Measurements from ENCODE around the gene AVPI1. TPM values are rescaled to one million over a fixed set of nuclear protein-coding genes. Genes with fewer than 3 reads are reported as not detected.

AVPI1 gene
- total and polyA plus RNA-seq, 2 of the 13 experiments (the other 11 are each of a cell fraction or from before 2014, with no cell fraction given) = 39.8 to 61.2 TPM

GRCh38 chr10:97632949-97633884, 53.8 kb downstream of the AVPI1 start, which contains the start of gene MORN4 (continued):
- TF ChIP-seq MEIS1 (CRISPR knock-in tag; IDR thresholded peaks at IDR 0.05; ENCODE audit: borderline replicate concordance) = no peak; the same call in 1 of the 2 replicates
- no peak for TF ChIP-seq PAX8 (CRISPR knock-in tag; IDR thresholded peaks at IDR 0.05; ENCODE audit: borderline replicate concordance)
- TF ChIP-seq BATF2 (CRISPR knock-in tag; IDR thresholded peaks at IDR 0.05) = no peak
- no peak for TF ChIP-seq ZNF775 (CRISPR knock-in tag; IDR thresholded peaks at IDR 0.05; ENCODE audit: borderline replicate concordance)
- no peak for TF ChIP-seq ZNF20 (CRISPR knock-in tag; IDR thresholded peaks at IDR 0.05)
- no peak for TF ChIP-seq NFIB (CRISPR knock-in tag; IDR thresholded peaks at IDR 0.05; ENCODE audit: borderline replicate concordance)
- peak; percentile 55; the same call in 1 of the 2 replicates for TF ChIP-seq ZSCAN31 (CRISPR knock-in tag; IDR thresholded peaks at IDR 0.05; ENCODE audit: low read depth)
- TF ChIP-seq ZNF160 (CRISPR knock-in tag; IDR thresholded peaks at IDR 0.05) = no peak
- no peak for TF ChIP-seq NCOR1 (IDR thresholded peaks at IDR 0.05; ENCODE audit: borderline replicate concordance, low read length)
- peak; percentile 77 for TF ChIP-seq GABPB1 (CRISPR knock-in tag; IDR thresholded peaks at IDR 0.05)
- peak; percentile 67; the same call in 1 of the 2 replicates for TF ChIP-seq ZNF83 (CRISPR knock-in tag; IDR thresholded peaks at IDR 0.05; ENCODE audit: borderline replicate concordance)
- 0 out of 2 replicates have a peak, but pooled peaks have one; percentile 66 for TF ChIP-seq RFXAP (CRISPR knock-in tag; IDR thresholded peaks at IDR 0.05; ENCODE audit: borderline replicate concordance)
- TF ChIP-seq FOXA3 (CRISPR knock-in tag; IDR thresholded peaks at IDR 0.05) = no peak
- no peak for TF ChIP-seq ZNF7 (CRISPR knock-in tag; IDR thresholded peaks at IDR 0.05)
- no peak; the same call in 1 of the 2 replicates for TF ChIP-seq ZNF556 (CRISPR knock-in tag; IDR thresholded peaks at IDR 0.05; ENCODE audit: borderline replicate concordance)
- no peak; the same call in 1 of the 2 replicates for TF ChIP-seq ZBTB42 (CRISPR knock-in tag; IDR thresholded peaks at IDR 0.05)
- peak; percentile 82 for TF ChIP-seq KDM5B (CRISPR knock-in tag; IDR thresholded peaks at IDR 0.05; ENCODE audit: borderline replicate concordance)
- TF ChIP-seq KAT8 (CRISPR knock-in tag; IDR thresholded peaks at IDR 0.05) = peak; percentile 81
- no peak for TF ChIP-seq RAD21 (CRISPR knock-in tag; IDR thresholded peaks at IDR 0.05)
- 0 out of 2 replicates have a peak, but pooled peaks have one; percentile 29 for TF ChIP-seq AHDC1 (CRISPR knock-in tag; IDR thresholded peaks at IDR 0.05; ENCODE audit: borderline replicate concordance)
- no peak for TF ChIP-seq ZFP36L1 (CRISPR knock-in tag; IDR thresholded peaks at IDR 0.05)
- no peak for TF ChIP-seq ARNTL (CRISPR knock-in tag; IDR thresholded peaks at IDR 0.05)
- TF ChIP-seq ZNF256 (CRISPR knock-in tag; conservative IDR thresholded peaks at IDR 0.05) = no peak
- peak; percentile 85; the same call in 1 of the 2 replicates for TF ChIP-seq ZNF572 (CRISPR knock-in tag; IDR thresholded peaks at IDR 0.05)

Data from HepG2 (cell line).